Keratinocyte (primary cell): ENCODE measurements around the gene GLA. TPM values are rescaled to one million over a fixed set of nuclear protein-coding genes. Genes with fewer than 3 reads are reported as not detected.

Experiments used
- DNase-seq: peaks from one replicate; pipeline ENCODE4 v3.0.0-alpha.2; 2011; ENCODE audit warnings: low read depth, missing footprints, low spot score
- FAIRE-seq: peaks from 2 replicates; lab custom pipeline; 2011; peaks lifted over from hg19 to GRCh38; lab: Jason Lieb, UNC
- H2AFZ ChIP-seq: 2 replicates; pipeline ENCODE4 v1.6.0; 2012; ENCODE audit warnings: low read length, control low read depth, inconsistent platforms; ENCODE audit not compliant: control insufficient read depth
- H3K27ac ChIP-seq: 2 replicates; pipeline ENCODE4 v1.5.1; 2011; ENCODE audit warnings: low read length; ENCODE audit not compliant: control insufficient read depth, insufficient read depth
- H3K27me3 ChIP-seq: 3 replicates; pipeline ENCODE4 v1.6.0; 2011; ENCODE audit warnings: low read length; ENCODE audit not compliant: control insufficient read depth, insufficient read depth; ENCODE audit errors: extremely low read depth
- H3K36me3 ChIP-seq, 2 experiments: 2 replicates in 1 of 2; 3 replicates in 1 of 2; pipeline ENCODE4 v1.5.1; 2011; ENCODE audit warnings: low read length in 2 of 2, mild to moderate bottlenecking in 1 of 2; ENCODE audit not compliant: control insufficient read depth in 2 of 2, insufficient read depth in 2 of 2; ENCODE audit errors: extremely low read depth in 1 of 2
- H3K4me1 ChIP-seq: 3 replicates; pipeline ENCODE4 v1.5.1; 2011; ENCODE audit warnings: low read length; ENCODE audit not compliant: control insufficient read depth, insufficient read depth; ENCODE audit errors: extremely low read depth
- H3K4me2 ChIP-seq: 3 replicates; pipeline ENCODE4 v1.6.0; 2011; ENCODE audit warnings: low read depth, low read length; ENCODE audit not compliant: control insufficient read depth, insufficient read depth; ENCODE audit errors: extremely low read depth
- H3K4me3 ChIP-seq, 3 experiments: fragments of 200-600 bp in 1 of 3; sonication (generic) in 1 of 3; 2 replicates in 2 of 3; 3 replicates in 1 of 3; pipeline ENCODE4 v1.5.1; 2011 to 2016; ENCODE audit warnings: low read length in 3 of 3, mild to moderate bottlenecking in 3 of 3, control low read depth in 2 of 3, inconsistent platforms in 1 of 3, low read depth in 1 of 3, mixed read lengths in 1 of 3, mixed run types in 1 of 3, moderate library complexity in 1 of 3; ENCODE audit not compliant: control insufficient read depth in 2 of 3, insufficient read depth in 2 of 3; ENCODE audit errors: extremely low read depth in 1 of 3
- H3K79me2 ChIP-seq: 2 replicates; pipeline ENCODE4 v1.6.0; 2012; ENCODE audit warnings: low read length; ENCODE audit not compliant: control insufficient read depth, insufficient read depth
- H3K9ac ChIP-seq: 3 replicates; pipeline ENCODE4 v1.6.0; 2011; ENCODE audit warnings: low read length; ENCODE audit not compliant: control insufficient read depth, insufficient read depth; ENCODE audit errors: extremely low read depth
- H3K9me1 ChIP-seq: 3 replicates; pipeline ENCODE4 v1.6.0; 2011; ENCODE audit warnings: low read length; ENCODE audit not compliant: control insufficient read depth, insufficient read depth; ENCODE audit errors: extremely low read depth
- H3K9me3 ChIP-seq: 2 replicates; pipeline ENCODE4 v1.5.1; 2012; ENCODE audit warnings: low read depth, low read length; ENCODE audit not compliant: control insufficient read depth
- H4K20me1 ChIP-seq: 3 replicates; pipeline ENCODE4 v1.6.0; 2011; ENCODE audit warnings: low read length; ENCODE audit not compliant: control insufficient read depth, insufficient read depth; ENCODE audit errors: extremely low read depth
- EZH2 ChIP-seq: IDR thresholded peaks from one replicate; pipeline ENCODE4 v1.6.1; 2012; ENCODE audit warnings: inconsistent platforms, mild to moderate bottlenecking, low read length, moderate library complexity
- dilution Hi-C: fragments of 300-500 bp; cut with MboI; formaldehyde crosslinking; loops from one replicate; pipeline ENCODE4 v1.7.0; 2020; ENCODE audit warnings: low sequenced_read_pairs; ENCODE audit not compliant: extremely low pct_ligation_motif_present
- polyA plus RNA-seq, 5 experiments: library from polyadenylated mRNA; depleted of rRNA in 3 of 5; stranded (reverse) in 3 of 5; stranded (forward) in 1 of 5; unstranded in 1 of 5; fragments of >200 nt; gene quantifications; 1 replicate in 1 of 5; 2 replicates in 3 of 5; 3 replicates in 1 of 5; pipeline versions ENCODE4 v1.2.1 to v1.2.3, GENCODE V29; 2011 to 2012; ENCODE audit warnings: missing spikeins in 2 of 5, low read depth in 1 of 5, low replicate concordance in 1 of 5
- TF ChIP-seq, protein P1 (sequence below), 3 experiments: IDR thresholded peaks in 1 of 3; conservative IDR thresholded peaks in 1 of 3; optimal IDR thresholded peaks in 1 of 3; 2 replicates in 2 of 3; 3 replicates in 1 of 3; pipeline versions ENCODE3 to v1.5.1; 2011; ENCODE audit warnings: low read length in 3 of 3, mild to moderate bottlenecking in 3 of 3, moderate library complexity in 2 of 3, control low read depth in 1 of 3, inconsistent platforms in 1 of 3; ENCODE audit not compliant: insufficient read depth in 2 of 3; ENCODE audit errors: extremely low read depth in 1 of 3

Gene GLA
- polyA plus RNA-seq, 1 donor (not counting 4 experiments of a cell fraction or from before 2014, with no cell fraction given), result 62.1 TPM

DNA sequence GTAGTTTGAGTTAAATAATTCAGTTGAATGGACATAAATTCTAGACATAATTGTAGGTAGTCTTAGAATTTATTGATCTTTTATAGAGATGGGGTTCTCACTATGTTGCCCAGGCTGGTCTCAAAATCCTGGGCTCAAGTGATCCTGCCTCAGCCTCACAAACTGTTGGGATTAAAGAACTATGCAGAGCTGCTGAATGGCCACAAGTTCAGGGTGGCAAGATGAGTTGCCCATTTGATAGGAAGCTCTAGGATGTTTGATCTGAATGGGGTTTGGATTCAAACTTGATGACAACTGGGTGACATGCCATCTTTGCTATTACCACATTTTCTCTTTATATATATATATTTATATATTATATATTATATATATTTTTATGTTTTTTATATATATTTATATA is 13.4 kb downstream of the GLA start:
- H3K36me3 ChIP-seq, result peaks cover 1 to 8% of the 10 kb centered on the region in 2 experiments

GRCh38 chrX:101393530-101394305 is 14.0 kb downstream of the GLA start:
- TF ChIP-seq EZH2, result no peak
- TF ChIP-seq, protein P1, sequence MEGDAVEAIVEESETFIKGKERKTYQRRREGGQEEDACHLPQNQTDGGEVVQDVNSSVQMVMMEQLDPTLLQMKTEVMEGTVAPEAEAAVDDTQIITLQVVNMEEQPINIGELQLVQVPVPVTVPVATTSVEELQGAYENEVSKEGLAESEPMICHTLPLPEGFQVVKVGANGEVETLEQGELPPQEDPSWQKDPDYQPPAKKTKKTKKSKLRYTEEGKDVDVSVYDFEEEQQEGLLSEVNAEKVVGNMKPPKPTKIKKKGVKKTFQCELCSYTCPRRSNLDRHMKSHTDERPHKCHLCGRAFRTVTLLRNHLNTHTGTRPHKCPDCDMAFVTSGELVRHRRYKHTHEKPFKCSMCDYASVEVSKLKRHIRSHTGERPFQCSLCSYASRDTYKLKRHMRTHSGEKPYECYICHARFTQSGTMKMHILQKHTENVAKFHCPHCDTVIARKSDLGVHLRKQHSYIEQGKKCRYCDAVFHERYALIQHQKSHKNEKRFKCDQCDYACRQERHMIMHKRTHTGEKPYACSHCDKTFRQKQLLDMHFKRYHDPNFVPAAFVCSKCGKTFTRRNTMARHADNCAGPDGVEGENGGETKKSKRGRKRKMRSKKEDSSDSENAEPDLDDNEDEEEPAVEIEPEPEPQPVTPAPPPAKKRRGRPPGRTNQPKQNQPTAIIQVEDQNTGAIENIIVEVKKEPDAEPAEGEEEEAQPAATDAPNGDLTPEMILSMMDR (optimal IDR thresholded peaks at IDR 0.05 in 1 of 3, IDR thresholded peaks at IDR 0.05 in 1 of 3, conservative IDR thresholded peaks at IDR 0.05 in 1 of 3; ENCODE audit: extremely low read depth in 1 of 3, insufficient read depth in 2 of 3, low read length in 3 of 3), result no peak
- H3K9me3 ChIP-seq, result no peaks in the 10 kb centered on the region
- H2AFZ ChIP-seq, result no peak overlapping the region
- peaks cover 6% of the 10 kb centered on the region for H3K4me1 ChIP-seq
- no peak overlapping the region for H3K4me2 ChIP-seq
- H3K9me1 ChIP-seq, result no peaks in the 10 kb centered on the region
- peaks cover 1 to 8% of the 10 kb centered on the region in 2 experiments for H3K36me3 ChIP-seq
- FAIRE-seq, result no peak
- dilution Hi-C loops, result no loop called here
- no peak overlapping the region for H3K27ac ChIP-seq
- no peaks in the 10 kb centered on the region for H4K20me1 ChIP-seq
- H3K27me3 ChIP-seq, result no peaks in the 10 kb centered on the region
- no peak overlapping the region for H3K4me3 ChIP-seq
- no peak overlapping the region for H3K9ac ChIP-seq
- DNase-seq, result no peak
- H3K79me2 ChIP-seq, result peaks cover 16% of the 10 kb centered on the region

More for the DNA sequence above, 13.4 kb downstream of the GLA start:
- no peaks in the 10 kb centered on the region for H3K27me3 ChIP-seq
- DNase-seq (no peak), FAIRE-seq (no peak)
- TF ChIP-seq, protein P1 (optimal IDR thresholded peaks at IDR 0.05 in 1 of 3, IDR thresholded peaks at IDR 0.05 in 1 of 3, conservative IDR thresholded peaks at IDR 0.05 in 1 of 3; ENCODE audit: extremely low read depth in 1 of 3, insufficient read depth in 2 of 3, low read length in 3 of 3), result no peak
- TF ChIP-seq EZH2, result no peak
- no peak overlapping the region for H3K4me2 ChIP-seq
- H3K9ac ChIP-seq, result no peak overlapping the region
- H2AFZ ChIP-seq, result no peak overlapping the region
- H3K9me3 ChIP-seq, result no peaks in the 10 kb centered on the region
- H3K9me1 ChIP-seq, result no peaks in the 10 kb centered on the region
- no peak overlapping the region for H3K4me3 ChIP-seq
- H3K79me2 ChIP-seq, result peaks cover 16% of the 10 kb centered on the region
- H3K4me1 ChIP-seq, result peaks cover 6% of the 10 kb centered on the region
- H4K20me1 ChIP-seq, result no peaks in the 10 kb centered on the region
- no peak overlapping the region for H3K27ac ChIP-seq
- dilution Hi-C loops, result no loop called here
